Common myeloid progenitor, CD34-positive (primary cell): ENCODE results near the gene MAPK13.

ENCODE experiments used
- CTCF ChIA-PET: fragments of 350-600 bp; sonication (Branson Sonifier 250); formaldehyde crosslinking; loops from one replicate; lab custom pipeline; 2021; ENCODE audit warnings: antibody characterized with exemption; lab: Charles Lee
- POLR2A ChIA-PET: fragments of 350-600 bp; sonication (Branson Sonifier 250); formaldehyde crosslinking; loops from one replicate; lab custom pipeline; 2021; ENCODE audit warnings: antibody characterized with exemption; lab: Charles Lee
- DNase-seq, 3 donors: peaks; one replicate each; pipeline versions ENCODE4 v3.0.0 to v3.0.0-alpha.2; 2013
- H3K27ac ChIP-seq, 2 experiments: 1 replicate in 1 of 2; 2 replicates in 1 of 2; pipeline ENCODE4 v1.7.0; 2013; ENCODE audit warnings: inconsistent platforms in 2 of 2, low read length in 2 of 2, mild to moderate bottlenecking in 2 of 2, low read depth in 1 of 2, moderate library complexity in 1 of 2; ENCODE audit not compliant: severe bottlenecking in 2 of 2, insufficient read depth in 1 of 2, poor library complexity in 1 of 2
- H3K27me3 ChIP-seq, 5 experiments: replicated peaks in 2 of 5; 1 replicate in 3 of 5; 2 replicates in 2 of 5; pipeline versions ENCODE4 v1.6.1 to v1.7.0; 2013; ENCODE audit warnings: low read length in 4 of 5, mild to moderate bottlenecking in 2 of 5, moderate library complexity in 2 of 5, inconsistent platforms in 1 of 5; ENCODE audit not compliant: insufficient read depth in 5 of 5, control insufficient read depth in 4 of 5
- H3K36me3 ChIP-seq, 4 experiments: 1 replicate in 2 of 4; 2 replicates in 2 of 4; pipeline versions ENCODE4 v1.6.1 to v1.7.0; 2013; ENCODE audit warnings: low read length in 3 of 4, control low read depth in 1 of 4, mild to moderate bottlenecking in 1 of 4; ENCODE audit not compliant: control insufficient read depth in 4 of 4, insufficient read depth in 4 of 4
- H3K4me1 ChIP-seq, 4 experiments: 1 replicate in 3 of 4; 2 replicates in 1 of 4; pipeline versions ENCODE4 v1.6.1 to v1.7.1; 2013; ENCODE audit warnings: low read length in 3 of 4, mild to moderate bottlenecking in 3 of 4, control low read depth in 1 of 4, inconsistent platforms in 1 of 4, moderate library complexity in 1 of 4; ENCODE audit not compliant: control insufficient read depth in 4 of 4, insufficient read depth in 4 of 4; ENCODE audit errors: control extremely low read depth in 1 of 4
- H3K4me3 ChIP-seq, 7 experiments: 1 replicate in 4 of 7; 2 replicates in 3 of 7; pipeline versions ENCODE4 v1.5.1 to v1.7.0; 2013; ENCODE audit warnings: mild to moderate bottlenecking in 7 of 7, low read length in 6 of 7, moderate library complexity in 6 of 7, inconsistent platforms in 2 of 7, low read depth in 2 of 7, control low read depth in 1 of 7; ENCODE audit not compliant: insufficient read depth in 4 of 7, control insufficient read depth in 1 of 7; ENCODE audit errors: extremely low read depth in 1 of 7
- H3K9me3 ChIP-seq, 5 experiments: 1 replicate in 4 of 5; 2 replicates in 1 of 5; pipeline versions ENCODE4 v1.6.1 to v1.7.1; 2013; ENCODE audit warnings: low read length in 4 of 5, mild to moderate bottlenecking in 2 of 5, inconsistent platforms in 1 of 5, low read depth in 1 of 5, moderate library complexity in 1 of 5; ENCODE audit not compliant: control insufficient read depth in 4 of 5, insufficient read depth in 2 of 5; ENCODE audit errors: control extremely low read depth in 1 of 5
- WGBS: methylation state at CpG from one replicate; pipeline ENCODE4 v1.1.5; 2013; ENCODE audit not compliant: insufficient coverage; 5-methylcytosine and 5-hydroxymethylcytosine counted together

Gene MAPK13

DNA sequence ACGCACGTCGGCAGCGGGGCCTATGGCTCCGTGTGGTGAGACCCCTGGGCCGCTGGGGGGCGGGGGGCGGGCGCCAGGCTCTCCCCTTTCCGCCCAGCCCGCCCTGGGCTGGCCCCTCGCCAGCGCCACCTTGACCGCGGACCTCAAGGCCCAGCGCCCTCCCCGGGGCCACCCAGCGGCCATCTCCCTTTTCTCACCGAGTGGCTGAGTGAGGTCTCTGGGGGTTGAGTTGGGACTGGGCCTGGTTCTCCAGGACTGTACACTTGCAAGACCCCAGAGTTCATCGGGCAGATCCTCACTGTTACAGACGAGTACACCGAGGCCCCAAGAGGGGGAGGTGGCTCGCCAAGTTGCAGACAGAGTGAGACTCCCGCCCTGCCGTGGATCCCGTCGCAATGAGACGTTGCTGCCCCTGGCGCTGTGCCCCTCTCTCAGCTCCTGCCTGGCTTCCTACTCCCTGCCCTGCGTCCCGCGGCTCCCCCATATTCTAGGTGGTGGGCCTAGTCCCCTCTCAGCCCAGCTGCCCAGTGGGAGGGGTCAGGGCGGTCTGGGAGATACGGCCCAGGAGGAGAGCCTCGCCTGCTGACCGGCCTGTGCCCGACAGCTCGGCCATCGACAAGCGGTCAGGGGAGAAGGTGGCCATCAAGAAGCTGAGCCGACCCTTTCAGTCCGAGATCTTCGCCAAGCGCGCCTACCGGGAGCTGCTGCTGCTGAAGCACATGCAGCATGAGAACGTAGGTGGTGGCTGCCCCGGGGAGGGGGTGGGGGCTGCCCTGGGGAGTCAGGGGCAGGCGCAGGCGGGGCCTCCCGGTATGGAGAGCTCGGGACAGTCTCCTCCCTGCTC, 576 bp downstream of the MAPK13 start:
- H3K9me3 ChIP-seq, result no peaks in the 10 kb centered on the region

DNA sequence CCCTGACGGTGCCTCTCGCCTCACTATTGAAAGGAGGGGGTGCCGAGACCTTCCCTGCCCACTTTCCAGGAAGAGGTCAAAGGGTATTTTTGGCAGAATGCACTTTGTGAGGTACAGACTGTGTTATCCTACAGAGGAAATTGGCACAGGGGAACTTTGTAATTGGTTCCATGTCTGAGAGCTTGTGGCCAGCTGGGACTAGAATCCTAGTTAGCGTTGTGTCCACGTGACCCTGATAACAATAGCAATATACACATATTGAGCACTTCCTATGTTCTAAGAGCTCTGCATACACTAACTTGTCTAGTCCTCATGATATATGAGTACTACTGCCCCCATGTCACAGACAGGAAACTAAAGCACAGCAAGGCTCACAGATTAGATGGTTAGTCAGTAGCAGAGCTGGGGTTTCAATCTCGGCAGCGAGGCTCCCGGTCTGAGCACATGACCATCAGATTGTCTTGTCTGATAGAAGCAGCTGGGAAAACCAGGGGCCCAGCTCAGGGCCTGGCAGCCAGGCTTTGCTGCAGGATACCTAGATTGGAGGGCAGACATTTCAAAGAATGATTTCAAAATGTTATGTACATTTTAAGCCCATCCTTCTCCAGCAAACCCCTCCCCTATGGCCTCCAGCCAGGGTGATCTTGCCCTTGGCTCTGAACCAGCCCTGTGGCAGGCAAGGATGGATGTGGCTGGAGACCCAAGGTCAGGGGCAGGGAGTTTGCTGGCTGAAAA, 1.4 kb downstream of the MAPK13 start:
- peaks cover 8 to 30% (median 28%) of the 10 kb centered on the region in 4 experiments for H3K4me1 ChIP-seq
- H3K36me3 ChIP-seq, result no peaks in the 10 kb centered on the region
- peaks cover 0 to 59% (median 10%) of the 10 kb centered on the region in 5 experiments for H3K27me3 ChIP-seq
- POLR2A ChIA-PET, result interaction anchor here (0.7 to 1.7 kb wide), 2 partner anchors 10 to 73 kb away, joined by 4 to 5 read pairs; no protein-coding TSS in a partner anchor
- no peak overlapping the region for H3K27ac ChIP-seq
- no peaks in the 10 kb centered on the region for H3K9me3 ChIP-seq
- peak overlapping the region in 3 of 7 experiments; percentile 11 to 69 (median 66) for H3K4me3 ChIP-seq
- peak; percentile 61 to 89 (median 77) for DNase-seq
- WGBS, result 0% methylated on average over 7 of the region's 8 CpGs
- CTCF ChIA-PET, result interaction anchor here (0.7 to 2.6 kb wide), 8 partner anchors 9 to 227 kb away, joined by 3 to 17 read pairs (median 4); no protein-coding TSS in a partner anchor

More for the DNA sequence above, 576 bp downstream of the MAPK13 start:
- Histone ChIP-seq H3K27ac (no peak overlapping the region), H3K36me3 (no peaks in the 10 kb centered on the region), H3K27me3 (peaks cover 0 to 59% (median 10%) of the 10 kb centered on the region in 5 experiments), H3K4me3 (peak overlapping the region in 5 of 7 experiments; percentile 30 to 69 (median 48)), H3K4me1 (peaks cover 8 to 30% (median 28%) of the 10 kb centered on the region in 4 experiments)
- 5% methylated on average over 37 of the region's 52 CpGs for WGBS
- DNase-seq, result peak in 2 of 3 donors; percentile 40 to 53
- POLR2A ChIA-PET, result interaction anchor here (0.6 to 1.7 kb wide), 2 partner anchors 9 to 1045 kb away, joined by 4 to 5 read pairs; no protein-coding TSS in a partner anchor
- CTCF ChIA-PET, result interaction anchor here (0.7 to 2.6 kb wide), 8 partner anchors 8 to 228 kb away, joined by 3 to 17 read pairs (median 4); no protein-coding TSS in a partner anchor

DNA sequence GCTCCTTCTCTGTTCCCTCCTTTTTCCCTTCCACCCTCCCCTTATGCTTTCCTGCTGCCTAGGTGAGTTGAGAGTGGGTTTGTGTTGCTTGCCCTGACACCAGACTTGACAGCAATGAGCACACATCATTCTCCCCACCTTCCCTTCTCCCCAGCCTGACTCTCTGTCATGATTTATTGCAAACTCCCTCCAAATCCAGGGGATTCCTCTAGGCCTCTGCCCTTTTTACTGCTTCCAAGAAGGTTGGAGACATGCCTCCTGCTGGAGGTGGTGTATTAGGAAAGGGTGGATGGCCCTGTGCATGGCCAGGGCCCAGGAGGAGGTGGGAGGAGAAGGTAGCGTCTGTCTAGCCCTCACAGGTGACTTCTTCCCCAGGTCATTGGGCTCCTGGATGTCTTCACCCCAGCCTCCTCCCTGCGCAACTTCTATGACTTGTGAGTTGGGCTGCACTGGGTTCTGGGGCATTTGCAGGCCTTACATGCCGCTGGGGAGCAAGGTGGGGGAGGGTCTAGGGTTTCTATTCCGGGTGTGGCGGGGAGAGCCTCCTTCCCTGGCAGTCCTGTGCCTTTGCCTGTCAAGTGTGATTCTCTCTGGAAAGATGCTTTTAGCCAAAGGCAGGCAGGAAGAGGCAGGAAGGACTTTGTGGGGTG, 2.1 kb downstream of the MAPK13 start:
- Histone ChIP-seq H3K27me3 (peaks cover 0 to 59% (median 10%) of the 10 kb centered on the region in 5 experiments), H3K36me3 (no peaks in the 10 kb centered on the region), H3K9me3 (no peaks in the 10 kb centered on the region), H3K4me1 (peaks cover 8 to 30% (median 28%) of the 10 kb centered on the region in 4 experiments), H3K27ac (no peak overlapping the region), H3K4me3 (no peak overlapping the region)
- POLR2A ChIA-PET, result interaction anchor here (0.7 to 1.7 kb wide), 2 partner anchors 11 to 72 kb away, joined by 4 to 5 read pairs; no protein-coding TSS in a partner anchor
- DNase-seq, result no peak
- WGBS, result 86% methylated on average over 2 of the region's 5 CpGs
- CTCF ChIA-PET, result interaction anchor here (1.0 to 2.6 kb wide), 5 partner anchors 11 to 226 kb away, joined by 3 to 17 read pairs (median 4); no protein-coding TSS in a partner anchor

DNA sequence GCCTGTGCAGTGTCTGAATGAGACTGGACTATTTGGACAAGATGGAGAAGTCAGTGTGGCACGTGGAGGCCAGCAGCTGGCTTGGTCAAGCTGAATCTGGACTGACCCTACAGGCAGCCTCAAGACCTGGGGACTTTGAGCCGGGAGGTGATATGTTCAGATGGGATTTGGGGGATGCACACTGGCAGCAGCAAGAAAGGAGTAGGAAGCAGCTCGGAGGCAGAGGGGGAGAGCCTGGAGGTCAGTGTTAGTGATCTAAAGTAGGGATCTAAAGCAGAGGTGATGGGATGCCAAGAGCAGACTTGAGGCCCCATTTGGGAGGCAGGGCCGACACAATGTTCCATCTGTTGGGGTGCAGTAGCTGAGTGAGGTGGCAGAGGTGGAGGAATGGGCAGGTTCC, 2.8 kb downstream of the MAPK13 start:
- peaks cover 8 to 30% (median 28%) of the 10 kb centered on the region in 4 experiments for H3K4me1 ChIP-seq
- no peak overlapping the region for H3K4me3 ChIP-seq
- ChIA-PET POLR2A (no interaction called here), CTCF (interaction anchor here (1.0 to 2.6 kb wide), 3 partner anchors 9 to 37 kb away, joined by 3 to 17 read pairs (median 3); no protein-coding TSS in a partner anchor)
- H3K27me3 ChIP-seq, result peaks cover 0 to 52% (median 10%) of the 10 kb centered on the region in 5 experiments
- WGBS, result 75% methylated on average over 2 of the region's 4 CpGs
- no peak overlapping the region for H3K27ac ChIP-seq
- no peaks in the 10 kb centered on the region for H3K9me3 ChIP-seq
- DNase-seq, result no peak
- H3K36me3 ChIP-seq, result no peaks in the 10 kb centered on the region

DNA sequence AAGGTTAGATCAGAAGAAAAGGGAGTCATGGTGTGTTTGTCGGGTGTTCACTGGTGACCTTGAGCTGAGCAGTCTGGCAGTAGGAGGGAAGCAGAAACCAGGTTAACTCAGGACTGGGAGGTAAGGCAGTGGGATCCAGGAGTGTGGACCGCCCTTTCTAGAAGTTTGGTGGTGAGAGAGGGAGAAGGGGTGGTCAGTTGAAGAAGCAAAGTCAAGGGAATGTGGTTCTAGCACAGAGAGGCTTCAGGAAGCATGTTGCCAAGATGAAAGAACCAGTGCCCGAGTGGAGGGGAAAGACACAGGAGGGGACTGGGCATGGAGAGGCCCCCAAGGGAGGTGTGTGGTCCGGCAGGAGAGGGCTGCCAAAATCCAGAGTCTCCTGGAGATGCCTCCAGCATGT, 3.6 kb downstream of the MAPK13 start:
- Histone ChIP-seq H3K27me3 (peaks cover 0 to 44% (median 10%) of the 10 kb centered on the region in 5 experiments), H3K36me3 (no peaks in the 10 kb centered on the region), H3K4me3 (no peak overlapping the region), H3K4me1 (peaks cover 8 to 30% (median 28%) of the 10 kb centered on the region in 4 experiments), H3K9me3 (no peaks in the 10 kb centered on the region), H3K27ac (no peak overlapping the region)
- CTCF ChIA-PET, result interaction anchor here (1.1 kb wide), 1 partner anchor 10 kb away, joined by 3 read pairs; no protein-coding TSS in a partner anchor
- POLR2A ChIA-PET, result no interaction called here
- 95% methylated on average over 3 of the region's 4 CpGs for WGBS
- no peak for DNase-seq

DNA sequence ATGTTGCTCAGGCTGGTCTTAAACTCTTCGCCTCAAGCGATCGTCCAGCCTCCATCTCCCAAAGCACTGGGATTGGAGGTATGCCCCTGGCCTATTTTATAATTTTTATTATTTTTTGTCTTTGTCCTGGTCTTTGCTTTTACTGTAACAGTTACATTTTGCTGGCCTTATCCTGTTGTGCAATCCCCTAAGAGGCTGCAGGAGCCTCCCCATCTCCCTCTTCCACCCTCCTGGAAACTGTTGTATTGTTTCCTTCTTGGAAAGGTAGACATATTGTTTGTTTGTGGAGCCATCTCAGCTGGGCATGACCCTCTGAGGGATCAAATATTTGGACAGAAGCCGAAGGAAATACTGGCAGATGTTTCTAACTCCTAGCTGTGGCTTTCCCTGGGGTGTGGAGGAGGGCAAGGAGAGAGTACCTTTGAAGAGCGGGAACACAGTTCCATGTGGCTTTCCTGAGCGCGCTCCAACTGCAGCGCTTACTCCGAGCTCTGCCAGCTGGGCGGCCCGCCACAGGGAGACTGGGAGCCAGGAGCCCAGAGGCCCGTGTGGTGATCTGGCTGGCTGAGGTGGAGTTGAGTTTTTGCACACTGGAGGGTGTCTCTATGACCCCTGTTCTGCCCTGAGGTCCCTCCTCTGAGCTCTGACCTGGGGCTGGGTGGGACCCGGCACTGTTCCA, 4.9 kb downstream of the MAPK13 start:
- Histone ChIP-seq H3K4me1 (peaks cover 6 to 26% (median 23%) of the 10 kb centered on the region in 4 experiments), H3K27ac (no peak overlapping the region), H3K36me3 (no peaks in the 10 kb centered on the region), H3K4me3 (no peak overlapping the region), H3K9me3 (no peaks in the 10 kb centered on the region), H3K27me3 (peaks cover 0 to 32% (median 3%) of the 10 kb centered on the region in 5 experiments)
- ChIA-PET CTCF (interaction anchor here (0.6 to 1.8 kb wide), 4 partner anchors 12 to 62 kb away, joined by 3 to 5 read pairs (median 3); partner anchors contain the start of gene BRPF3), POLR2A (no interaction called here)
- DNase-seq, result no peak
- 93% methylated on average over 5 of the region's 13 CpGs for WGBS
